M059J (cell line): ENCODE data around the gene SAP25. TPM values are rescaled to one million over a fixed set of nuclear protein-coding genes. Genes with fewer than 3 reads are reported as not detected.

Experiments
- DNase-seq: peaks from one replicate; pipeline ENCODE4 v3.0.0-alpha.2; 2012; ENCODE audit warnings: low read depth
- total RNA-seq: library from RNA; depleted of rRNA; stranded (reverse); fragments of >200 nt; shearing (Covaris generic); gene quantifications from 2 replicates; pipeline ENCODE4 v1.2.3, GENCODE V29; 2014; rRNA removed

Gene SAP25
- not detected in 2 replicates for total RNA-seq

GRCh38 chr7:100573691-100574361 lies at the start of gene SAP25:
TSS of gene SAP25 (minus strand) at chr7:100573900. CDS start at chr7:100573742, 158 bp downstream.
- DNase-seq, result no peak

DNA sequence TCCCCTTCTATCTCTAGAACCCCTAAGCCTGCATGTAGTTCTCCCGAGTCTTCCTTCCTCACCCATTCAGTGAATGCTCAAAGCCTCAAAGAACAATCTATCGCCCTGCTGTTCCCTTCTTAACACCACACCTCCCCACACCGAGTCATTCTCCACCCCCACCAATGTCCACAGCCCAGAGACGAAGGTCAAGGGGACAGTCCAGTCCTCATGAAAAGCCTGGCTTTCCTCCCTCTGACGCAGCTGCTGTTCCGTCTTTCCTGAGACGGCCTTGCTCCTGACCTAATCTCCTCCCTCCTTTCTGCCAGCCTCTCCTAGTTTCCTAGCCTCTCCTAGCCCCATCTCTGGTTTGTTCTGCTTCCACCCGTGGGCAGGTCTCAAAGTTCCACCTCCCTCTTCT lies 47.9 kb upstream of the SAP25 start:
- no peak for DNase-seq

DNA sequence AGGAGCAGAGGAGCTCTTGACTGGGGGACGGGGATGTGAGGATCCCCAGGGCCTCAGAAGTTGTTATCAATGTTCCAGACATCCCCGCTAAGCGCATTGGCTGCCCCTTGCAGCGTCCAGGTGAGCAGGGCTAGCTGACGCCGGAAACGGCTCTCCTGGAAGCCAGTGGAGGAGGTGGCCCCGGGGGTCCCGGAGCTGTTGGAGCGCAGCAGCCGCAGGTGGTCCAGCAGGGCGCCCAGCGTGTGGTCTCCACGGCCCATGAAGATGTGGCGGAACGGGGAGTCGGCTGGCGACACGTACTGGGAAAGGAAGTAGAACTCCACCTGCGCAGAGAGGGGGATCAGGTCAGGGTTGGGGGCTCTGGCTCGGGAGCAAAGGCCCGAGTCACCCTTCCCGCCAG lies 47.1 kb upstream of the SAP25 start:
- DNase-seq, result no peak

- no peak for DNase-seq
Measured at GRCh38 chr7:100620239-100620638, 46.5 kb upstream of the SAP25 start.

DNA sequence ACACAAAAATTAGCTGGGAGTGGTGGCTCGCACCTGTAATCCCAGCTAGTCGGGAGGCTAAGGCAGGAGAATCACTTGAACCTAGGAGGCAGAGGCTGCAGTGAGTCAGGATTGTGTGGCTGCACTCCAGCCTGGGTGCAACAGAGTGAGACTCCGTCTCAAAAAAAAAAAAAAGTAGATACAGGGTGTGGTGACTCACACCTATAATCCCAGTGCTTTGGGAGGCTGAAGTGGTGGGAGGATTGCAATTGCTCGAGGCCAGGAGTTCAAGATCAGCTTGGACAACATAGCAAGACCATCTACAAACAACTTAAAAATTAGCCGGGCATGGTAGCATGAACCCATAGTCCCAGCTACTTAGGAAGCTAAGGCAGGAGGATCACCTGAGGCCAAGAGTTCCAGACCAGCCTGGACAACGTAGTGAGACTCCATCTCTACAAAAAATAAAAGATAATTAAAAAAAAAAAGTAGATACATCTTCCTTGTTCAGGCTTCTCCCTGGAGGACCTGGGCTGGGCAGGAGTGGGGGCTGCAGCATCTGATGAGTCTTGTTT lies 40.7 kb upstream of the SAP25 start:
- peak; percentile 27 for DNase-seq

DNA sequence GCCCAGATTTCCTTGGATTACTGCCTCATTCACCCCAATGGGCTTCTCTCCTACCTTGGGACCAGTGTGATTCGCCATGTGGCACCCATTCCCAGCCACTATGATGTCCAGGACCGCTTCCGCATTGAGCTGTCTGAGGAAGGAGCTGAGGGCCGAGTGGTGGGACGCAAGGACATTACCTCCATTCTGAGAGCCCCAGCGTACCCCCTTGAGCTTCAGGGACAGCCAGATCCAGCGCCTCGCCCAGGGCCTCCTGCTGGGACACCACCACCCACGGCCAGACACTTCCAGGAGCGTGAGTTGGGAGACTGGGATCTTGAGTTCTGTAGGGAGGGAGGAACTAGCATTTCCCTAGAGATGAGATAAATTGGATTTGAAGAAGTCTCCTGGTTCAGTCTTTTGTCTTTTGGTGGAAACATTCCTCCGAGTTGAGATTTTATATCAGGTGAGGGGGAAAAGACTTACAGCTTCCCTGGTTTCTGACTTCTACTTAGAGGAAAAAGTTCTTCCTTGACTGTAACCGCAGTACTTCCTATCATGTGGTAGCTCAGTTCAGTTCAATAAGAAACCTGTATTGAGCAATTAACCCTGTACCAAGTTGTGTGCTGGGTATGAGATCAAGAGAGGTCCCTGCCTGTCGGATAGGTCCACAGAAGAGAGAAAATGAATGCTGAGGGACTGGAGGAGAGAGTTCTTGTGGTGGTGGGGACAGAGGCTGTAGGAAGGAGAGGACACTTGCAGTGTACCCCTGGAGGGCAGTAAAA lies 39.9 kb upstream of the SAP25 start:
- DNase-seq, result no peak

GRCh38 chr7:100612730-100613390 lies 39.2 kb upstream of the SAP25 start:
- DNase-seq, result no peak

GRCh38 chr7:100611983-100612729 lies 38.5 kb upstream of the SAP25 start, which contains the start of gene MOSPD3:
TSS of gene MOSPD3 (plus strand) at chr7:100612540. CDS start at chr7:100612792, 252 bp downstream.
- DNase-seq, result peak; percentile 100

- DNase-seq, result no peak
Measured at GRCh38 chr7:100609958-100610357, 36.3 kb upstream of the SAP25 start.

- DNase-seq, result no peak
Measured at GRCh38 chr7:100607111-100607510, 33.4 kb upstream of the SAP25 start.

GRCh38 chr7:100606313-100606712 lies 32.6 kb upstream of the SAP25 start:
- DNase-seq, result no peak

DNA sequence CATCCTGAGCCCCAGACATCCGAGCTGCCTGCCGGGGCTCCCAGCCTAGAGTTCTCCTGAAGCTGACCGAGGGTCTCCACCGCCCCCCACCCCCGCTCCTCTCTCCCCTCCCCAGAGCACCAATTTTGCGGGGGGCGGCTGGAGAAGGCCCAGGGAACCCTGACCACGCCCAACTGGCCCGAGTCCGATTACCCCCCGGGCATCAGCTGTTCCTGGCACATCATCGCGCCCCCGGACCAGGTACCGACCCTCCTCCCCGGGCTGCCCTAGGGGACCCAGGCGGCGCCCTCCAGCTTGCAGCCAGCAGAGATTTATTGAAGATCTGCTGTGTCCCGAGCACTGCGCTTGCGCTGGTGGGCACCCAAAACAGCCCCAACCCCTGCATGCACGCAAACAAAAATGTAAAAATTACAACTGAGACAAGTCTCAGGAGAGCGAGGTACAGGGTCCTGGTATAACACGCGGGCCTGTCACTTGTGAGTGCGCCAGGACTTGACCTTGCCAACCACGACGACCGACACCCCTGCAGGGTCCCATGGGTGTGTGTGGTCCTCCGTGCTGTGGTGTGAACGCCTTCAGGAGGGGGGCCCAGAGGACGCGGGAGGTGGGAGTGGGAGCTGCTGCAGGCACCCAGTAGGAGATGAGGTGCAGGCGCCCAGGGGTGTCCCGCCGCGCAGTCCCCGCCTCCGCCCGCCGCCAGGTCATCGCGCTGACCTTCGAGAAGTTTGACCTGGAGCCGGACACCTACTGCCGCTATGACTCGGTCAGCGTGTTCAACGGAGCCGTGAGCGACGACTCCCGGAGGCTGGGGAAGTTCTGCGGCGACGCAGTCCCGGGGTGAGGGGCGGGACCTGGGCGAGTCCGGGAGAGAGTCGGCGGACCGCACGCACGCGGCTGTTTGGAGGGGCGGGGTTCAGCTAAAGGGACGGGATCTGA lies 31.5 kb upstream of the SAP25 start:
- DNase-seq, result no peak

DNA sequence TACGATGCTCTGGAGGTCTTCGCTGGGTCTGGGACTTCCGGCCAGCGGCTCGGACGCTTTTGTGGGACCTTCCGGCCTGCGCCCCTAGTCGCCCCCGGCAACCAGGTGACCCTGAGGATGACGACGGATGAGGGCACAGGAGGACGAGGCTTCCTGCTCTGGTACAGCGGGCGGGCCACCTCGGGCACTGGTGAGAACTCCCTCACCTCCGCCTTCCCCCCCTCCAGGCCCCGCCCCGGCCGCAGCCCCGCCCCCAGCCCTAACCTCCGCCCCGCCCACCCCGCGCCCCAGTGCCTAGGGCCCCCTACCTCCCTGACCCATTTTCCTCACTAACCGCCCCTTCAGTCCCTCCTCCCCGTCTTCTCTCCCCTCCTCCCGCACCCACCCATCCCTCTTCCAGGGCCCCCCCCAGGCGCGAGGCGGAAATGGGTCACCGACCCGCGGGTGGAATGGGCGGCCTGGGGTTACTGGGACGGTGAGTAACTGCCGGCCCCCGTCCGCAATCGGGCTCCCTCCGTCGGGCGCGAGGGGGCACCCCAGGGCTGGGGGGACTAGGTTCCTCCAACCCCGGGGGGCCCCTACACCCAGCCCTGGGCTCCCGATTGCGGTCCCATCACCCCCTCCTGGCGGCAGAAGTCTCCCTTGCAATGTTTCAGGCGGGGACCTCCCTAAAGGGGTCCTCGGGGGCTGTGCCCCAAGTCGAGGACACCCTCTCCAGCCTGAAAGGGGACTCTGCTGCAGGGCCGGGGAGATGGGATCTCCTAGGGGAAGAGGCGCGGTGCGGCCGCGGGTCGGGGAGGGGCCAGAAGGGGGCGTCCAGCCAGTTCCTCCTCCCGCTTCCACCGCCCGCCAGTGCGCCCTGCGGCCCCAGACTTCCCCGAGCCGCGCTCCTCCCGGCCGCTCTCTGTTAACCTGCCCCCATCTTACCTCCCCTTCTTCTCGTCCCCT lies 30.6 kb upstream of the SAP25 start:
- DNase-seq, result peak; percentile 82

DNA sequence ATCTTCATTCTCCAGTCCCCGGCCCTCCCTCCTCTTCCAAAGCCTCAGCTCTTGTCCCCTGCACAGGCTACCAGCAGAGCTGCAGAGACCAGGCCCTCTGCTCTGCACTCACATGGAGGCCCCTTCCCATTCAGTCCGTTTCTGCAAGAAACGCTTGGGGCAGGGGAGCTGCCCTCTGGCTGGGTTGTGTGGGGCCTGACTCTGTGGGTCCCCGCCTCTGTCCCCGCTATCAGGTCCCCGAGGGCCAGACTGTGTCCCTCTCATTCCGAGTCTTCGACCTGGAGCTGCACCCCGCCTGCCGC lies 30.0 kb upstream of the SAP25 start:
- DNase-seq, result peak; percentile 49

DNA sequence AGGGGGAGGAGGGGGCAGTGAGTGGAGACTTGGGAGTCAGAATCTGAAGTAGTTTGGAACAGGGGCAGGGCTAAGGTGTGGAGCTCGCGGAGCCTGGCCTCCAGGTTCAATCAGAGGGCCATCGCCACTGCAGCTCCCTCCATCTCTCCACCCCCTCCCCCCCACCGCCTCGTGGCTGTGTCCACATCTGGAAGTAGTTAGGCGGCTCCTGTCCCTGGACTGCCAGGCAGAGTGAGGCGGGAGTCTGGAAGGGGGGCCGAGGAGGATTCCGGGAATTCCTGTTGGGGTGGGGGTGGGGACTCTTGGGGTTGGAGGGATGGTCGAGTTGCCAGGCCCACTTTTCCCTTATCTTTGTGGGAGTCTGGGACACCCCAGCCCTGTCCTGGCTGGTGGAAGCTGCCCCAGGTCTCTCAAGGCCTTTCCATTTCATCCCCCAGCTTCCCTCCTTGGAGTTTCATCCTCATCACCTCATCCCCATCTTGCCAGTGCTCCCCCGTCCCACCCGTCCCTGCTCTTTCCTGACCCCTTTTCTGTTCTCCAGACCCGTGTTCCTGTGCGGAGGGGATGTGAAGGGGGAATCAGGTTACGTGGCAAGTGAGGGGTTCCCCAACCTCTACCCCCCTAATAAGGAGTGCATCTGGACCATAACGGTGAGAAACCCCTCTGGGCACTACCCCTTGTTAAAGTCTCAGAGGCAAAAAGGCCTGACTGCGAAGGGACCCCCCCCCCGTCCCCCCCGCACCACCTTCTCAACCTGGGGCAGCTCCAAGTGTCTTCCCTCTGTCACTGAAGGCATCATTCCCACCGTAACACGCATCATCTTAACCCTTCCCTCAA lies 29.4 kb upstream of the SAP25 start:
- peak; percentile 87 for DNase-seq

GRCh38 chr7:100600730-100601038 lies 27.0 kb upstream of the SAP25 start:
- DNase-seq, result no peak

DNA sequence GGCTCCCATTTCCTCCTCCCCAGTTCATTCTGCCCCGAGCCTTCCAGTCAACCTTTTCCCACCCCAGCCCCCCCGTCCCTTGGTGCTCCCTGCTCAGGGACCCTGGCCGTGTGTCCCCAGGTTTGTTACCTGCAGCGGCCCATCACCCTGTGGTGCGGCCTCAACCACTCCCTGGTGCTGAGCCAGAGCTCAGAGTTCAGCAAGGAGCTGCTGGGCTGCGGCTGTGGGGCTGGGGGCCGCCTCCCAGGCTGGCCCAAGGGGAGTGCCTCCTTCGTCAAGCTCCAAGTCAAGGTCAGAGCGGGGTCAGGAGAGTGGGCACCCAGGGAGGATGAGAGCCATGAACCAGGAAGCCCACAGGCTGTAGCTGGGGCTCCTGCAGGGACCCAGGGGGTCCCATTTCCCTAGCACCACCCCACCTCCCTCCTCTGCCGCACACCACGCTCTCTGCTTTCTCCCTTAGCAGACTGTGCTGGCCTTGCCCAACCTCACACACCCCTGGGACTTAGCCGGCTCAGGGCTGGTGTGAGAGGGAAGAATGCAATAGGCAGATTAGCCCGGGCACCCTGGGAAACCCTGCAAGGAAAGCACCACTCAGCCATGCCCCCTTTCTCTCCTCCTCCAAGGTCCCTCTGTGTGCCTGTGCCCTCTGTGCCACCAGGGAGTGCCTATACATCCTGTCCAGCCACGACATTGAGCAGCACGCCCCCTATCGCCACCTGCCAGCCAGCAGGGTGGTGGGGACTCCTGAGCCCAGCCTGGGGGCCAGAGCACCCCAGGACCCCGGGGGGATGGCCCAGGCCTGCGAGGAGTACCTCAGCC lies 26.4 kb upstream of the SAP25 start:
- no peak for DNase-seq

- DNase-seq, result peak; percentile 35
Measured at GRCh38 chr7:100598425-100598824, 24.7 kb upstream of the SAP25 start.
